ENCODE measurements around the gene STAG3. TPM values are rescaled to one million over a fixed set of nuclear protein-coding genes. Genes with fewer than 3 reads are reported as not detected.

Gene STAG3
- total RNA-seq, 1 experiment from 2014 or later = 1.7 TPM

DNA sequence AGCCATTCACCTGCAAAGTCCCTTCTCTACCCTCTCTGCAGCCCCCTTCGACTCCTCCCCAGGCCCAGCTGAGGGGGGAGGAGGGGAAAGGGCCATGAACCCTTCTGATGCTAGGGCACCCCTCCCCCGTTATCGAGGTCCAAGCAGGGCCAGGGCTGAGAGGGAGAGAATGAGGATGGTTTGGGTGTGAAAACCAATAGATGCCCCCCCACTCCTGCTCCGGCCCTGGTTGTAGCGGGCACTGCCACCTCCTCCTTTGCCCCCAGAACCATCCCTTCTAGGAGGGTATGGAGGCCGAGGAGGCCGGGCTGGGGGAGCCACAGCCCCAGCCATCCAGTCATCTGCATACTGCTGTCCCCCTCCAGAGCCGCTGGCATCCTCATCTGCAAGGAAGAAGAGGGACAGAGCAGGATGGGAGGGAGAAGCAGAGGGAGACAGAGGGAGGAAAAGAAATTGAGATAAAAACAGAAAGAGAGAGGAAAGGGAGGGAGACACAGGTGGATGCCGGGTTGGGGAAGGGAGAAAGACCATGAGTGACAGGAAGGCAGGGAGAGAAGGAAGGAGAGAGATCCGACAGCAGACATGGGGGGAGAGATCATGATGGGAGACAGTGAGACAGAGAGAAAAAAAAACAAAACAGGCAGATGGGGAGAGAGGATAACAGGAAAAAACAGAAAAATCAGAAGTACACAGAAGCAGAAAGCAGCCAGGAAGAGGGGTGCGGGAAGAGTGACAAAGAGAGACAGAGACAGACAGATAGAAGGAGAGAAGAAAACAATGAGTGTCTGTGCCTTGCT is 7.4 kb upstream of the STAG3 start:
- intact Hi-C loops (cut with micrococcal nuclease; ENCODE audit: unreplicated experiment) = no loop called here
- H3K9me3 ChIP-seq (ENCODE audit: control insufficient read depth, insufficient read depth, low read depth, low read length) = no peaks in the 10 kb centered on the region
- no peak for DNase-seq (ENCODE audit: low read depth, low spot score)
- in situ Hi-C loops (cut with HindIII; ENCODE audit: low pct_unique_long_range_greater_than_20kb, low sequenced_read_pairs) = no loop called here
- no peak overlapping the region for H3K27ac ChIP-seq (ENCODE audit: low read length)
- ATAC-seq = no peak
- no peaks in the 10 kb centered on the region for H3K36me3 ChIP-seq (ENCODE audit: control insufficient read depth, insufficient read depth, low read length)
- H3K27me3 ChIP-seq (ENCODE audit: control insufficient read depth, insufficient read depth, low read length) = no peaks in the 10 kb centered on the region
- H3K4me3 ChIP-seq (ENCODE audit: low read depth in 2 of 2, low read length in 2 of 2) = no peak overlapping the region
- BruUV-seq (replicated peaks) = no TSS peak
- ChIA-PET CTCF (no interaction called here), POLR2A (no interaction called here)
- TF ChIP-seq, protein P1, sequence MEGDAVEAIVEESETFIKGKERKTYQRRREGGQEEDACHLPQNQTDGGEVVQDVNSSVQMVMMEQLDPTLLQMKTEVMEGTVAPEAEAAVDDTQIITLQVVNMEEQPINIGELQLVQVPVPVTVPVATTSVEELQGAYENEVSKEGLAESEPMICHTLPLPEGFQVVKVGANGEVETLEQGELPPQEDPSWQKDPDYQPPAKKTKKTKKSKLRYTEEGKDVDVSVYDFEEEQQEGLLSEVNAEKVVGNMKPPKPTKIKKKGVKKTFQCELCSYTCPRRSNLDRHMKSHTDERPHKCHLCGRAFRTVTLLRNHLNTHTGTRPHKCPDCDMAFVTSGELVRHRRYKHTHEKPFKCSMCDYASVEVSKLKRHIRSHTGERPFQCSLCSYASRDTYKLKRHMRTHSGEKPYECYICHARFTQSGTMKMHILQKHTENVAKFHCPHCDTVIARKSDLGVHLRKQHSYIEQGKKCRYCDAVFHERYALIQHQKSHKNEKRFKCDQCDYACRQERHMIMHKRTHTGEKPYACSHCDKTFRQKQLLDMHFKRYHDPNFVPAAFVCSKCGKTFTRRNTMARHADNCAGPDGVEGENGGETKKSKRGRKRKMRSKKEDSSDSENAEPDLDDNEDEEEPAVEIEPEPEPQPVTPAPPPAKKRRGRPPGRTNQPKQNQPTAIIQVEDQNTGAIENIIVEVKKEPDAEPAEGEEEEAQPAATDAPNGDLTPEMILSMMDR (IDR thresholded peaks at IDR 0.05) = no peak
- TF ChIP-seq, protein P2, sequence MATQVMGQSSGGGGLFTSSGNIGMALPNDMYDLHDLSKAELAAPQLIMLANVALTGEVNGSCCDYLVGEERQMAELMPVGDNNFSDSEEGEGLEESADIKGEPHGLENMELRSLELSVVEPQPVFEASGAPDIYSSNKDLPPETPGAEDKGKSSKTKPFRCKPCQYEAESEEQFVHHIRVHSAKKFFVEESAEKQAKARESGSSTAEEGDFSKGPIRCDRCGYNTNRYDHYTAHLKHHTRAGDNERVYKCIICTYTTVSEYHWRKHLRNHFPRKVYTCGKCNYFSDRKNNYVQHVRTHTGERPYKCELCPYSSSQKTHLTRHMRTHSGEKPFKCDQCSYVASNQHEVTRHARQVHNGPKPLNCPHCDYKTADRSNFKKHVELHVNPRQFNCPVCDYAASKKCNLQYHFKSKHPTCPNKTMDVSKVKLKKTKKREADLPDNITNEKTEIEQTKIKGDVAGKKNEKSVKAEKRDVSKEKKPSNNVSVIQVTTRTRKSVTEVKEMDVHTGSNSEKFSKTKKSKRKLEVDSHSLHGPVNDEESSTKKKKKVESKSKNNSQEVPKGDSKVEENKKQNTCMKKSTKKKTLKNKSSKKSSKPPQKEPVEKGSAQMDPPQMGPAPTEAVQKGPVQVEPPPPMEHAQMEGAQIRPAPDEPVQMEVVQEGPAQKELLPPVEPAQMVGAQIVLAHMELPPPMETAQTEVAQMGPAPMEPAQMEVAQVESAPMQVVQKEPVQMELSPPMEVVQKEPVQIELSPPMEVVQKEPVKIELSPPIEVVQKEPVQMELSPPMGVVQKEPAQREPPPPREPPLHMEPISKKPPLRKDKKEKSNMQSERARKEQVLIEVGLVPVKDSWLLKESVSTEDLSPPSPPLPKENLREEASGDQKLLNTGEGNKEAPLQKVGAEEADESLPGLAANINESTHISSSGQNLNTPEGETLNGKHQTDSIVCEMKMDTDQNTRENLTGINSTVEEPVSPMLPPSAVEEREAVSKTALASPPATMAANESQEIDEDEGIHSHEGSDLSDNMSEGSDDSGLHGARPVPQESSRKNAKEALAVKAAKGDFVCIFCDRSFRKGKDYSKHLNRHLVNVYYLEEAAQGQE (IDR thresholded peaks at IDR 0.05; ENCODE audit: insufficient read depth in 1 of 2, low read depth in 2 of 2, low read length in 1 of 2) = no peak
- no peak for TF ChIP-seq SIN3A (IDR thresholded peaks at IDR 0.05; ENCODE audit: borderline replicate concordance, insufficient read depth, low read depth, low read length)
- TF ChIP-seq TCF7L2 (IDR thresholded peaks at IDR 0.05; ENCODE audit: low read depth, low read length) = no peak
- TF ChIP-seq POLR2AphosphoS5 (IDR thresholded peaks at IDR 0.05; ENCODE audit: low read depth, low read length) = no peak
- H3K4me1 ChIP-seq (ENCODE audit: control insufficient read depth, insufficient read depth, low read length) = peaks cover 7% of the 10 kb centered on the region

DNA sequence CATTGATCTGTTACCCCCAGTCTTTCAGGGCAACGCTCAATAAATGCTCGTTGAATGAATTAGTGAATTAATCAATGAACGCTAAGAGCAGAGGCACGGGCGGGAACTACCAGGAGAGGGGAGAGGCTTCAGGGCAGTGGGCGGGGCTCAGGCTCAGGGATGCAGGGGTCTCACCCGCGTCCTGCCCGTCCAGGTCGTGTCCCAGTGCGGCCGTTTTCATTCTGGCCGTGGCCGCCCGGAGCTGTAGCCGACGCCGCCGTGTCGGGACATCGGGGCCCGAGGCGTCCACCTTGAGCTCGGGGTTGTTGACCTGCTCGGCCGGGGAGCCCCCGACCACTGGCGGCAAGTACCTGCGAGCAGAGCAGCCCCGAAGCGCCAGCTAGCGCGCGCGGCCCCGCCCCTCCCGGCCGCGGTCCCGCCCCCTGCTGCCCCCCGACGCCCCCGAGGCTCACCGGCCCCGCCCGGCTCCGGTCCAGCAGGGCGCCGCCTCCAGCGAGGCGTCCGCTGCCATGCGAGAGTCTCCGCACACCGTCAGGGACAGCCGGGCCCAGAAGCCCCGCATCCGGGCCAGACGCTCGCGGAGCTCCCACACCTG is 6.5 kb upstream of the STAG3 start:
- peaks cover 7% of the 10 kb centered on the region for H3K4me1 ChIP-seq (ENCODE audit: control insufficient read depth, insufficient read depth, low read length)
- ChIA-PET CTCF (no interaction called here), POLR2A (no interaction called here)
- peak overlapping the region; percentile 36 to 44 for H3K4me3 ChIP-seq (ENCODE audit: low read depth in 2 of 2, low read length in 2 of 2)
- TF ChIP-seq, protein P2 (IDR thresholded peaks at IDR 0.05; ENCODE audit: insufficient read depth in 1 of 2, low read depth in 2 of 2, low read length in 1 of 2) = no peak
- TF ChIP-seq, protein P1 (IDR thresholded peaks at IDR 0.05) = no peak
- TF ChIP-seq SIN3A (IDR thresholded peaks at IDR 0.05; ENCODE audit: borderline replicate concordance, insufficient read depth, low read depth, low read length) = no peak
- no peak for TF ChIP-seq POLR2AphosphoS5 (IDR thresholded peaks at IDR 0.05; ENCODE audit: low read depth, low read length)
- TF ChIP-seq TCF7L2 (IDR thresholded peaks at IDR 0.05; ENCODE audit: low read depth, low read length) = no peak
- H3K27ac ChIP-seq (ENCODE audit: low read length) = no peak overlapping the region
- no TSS peak for BruUV-seq (replicated peaks)
- H3K9me3 ChIP-seq (ENCODE audit: control insufficient read depth, insufficient read depth, low read depth, low read length) = no peaks in the 10 kb centered on the region
- in situ Hi-C loops (cut with HindIII; ENCODE audit: low pct_unique_long_range_greater_than_20kb, low sequenced_read_pairs) (no loop called here), intact Hi-C loops (cut with micrococcal nuclease; ENCODE audit: unreplicated experiment) (no loop called here)
- no peaks in the 10 kb centered on the region for H3K27me3 ChIP-seq (ENCODE audit: control insufficient read depth, insufficient read depth, low read length)
- no peaks in the 10 kb centered on the region for H3K36me3 ChIP-seq (ENCODE audit: control insufficient read depth, insufficient read depth, low read length)
- ATAC-seq = peak; percentile 59
- DNase-seq (ENCODE audit: low read depth, low spot score) = no peak

All from Panc1 (cell line).